ENCODE measurements around the gene SLC5A2. TPM values are rescaled to one million over a fixed set of nuclear protein-coding genes. Genes with fewer than 3 reads are reported as not detected.
A peak's percentile ranks its signal among the peaks of the same experiment; 100 is the strongest.

The SLC5A2 gene
- total RNA-seq, 1 donor from 2014 or later: not detected

- H3K9me3 Mint-ChIP-seq (ENCODE audit: unreplicated experiment): peaks cover 4% of the 10 kb centered on the region
- H3K36me3 Mint-ChIP-seq (ENCODE audit: unreplicated experiment): no peaks in the 10 kb centered on the region
- H3K4me1 Mint-ChIP-seq (ENCODE audit: low read depth, unreplicated experiment): no peaks in the 10 kb centered on the region
- H3K27me3 Mint-ChIP-seq (ENCODE audit: unreplicated experiment): peaks cover 19% of the 10 kb centered on the region
- DNase-seq: no peak
- no peak for TF ChIP-seq CTCF (IDR thresholded peaks at IDR 0.05; ENCODE audit: partially characterized antibody, unreplicated experiment)
- peak overlapping the region; percentile 34 for H3K4me3 Mint-ChIP-seq (ENCODE audit: unreplicated experiment)
- no peak overlapping the region for H3K27ac Mint-ChIP-seq (ENCODE audit: unreplicated experiment)
These were observed 46.4 kb downstream of the SLC5A2 start for GRCh38 chr16:31529108-31529936.

- TF ChIP-seq CTCF (IDR thresholded peaks at IDR 0.05; ENCODE audit: partially characterized antibody, unreplicated experiment): no peak
- Mint-ChIP-seq H3K9me3 (ENCODE audit: unreplicated experiment) (peaks cover 4% of the 10 kb centered on the region), H3K27me3 (ENCODE audit: unreplicated experiment) (peaks cover 19% of the 10 kb centered on the region), H3K4me1 (ENCODE audit: low read depth, unreplicated experiment) (no peaks in the 10 kb centered on the region), H3K4me3 (ENCODE audit: unreplicated experiment) (peak overlapping the region; percentile 18), H3K27ac (ENCODE audit: unreplicated experiment) (no peak overlapping the region), H3K36me3 (ENCODE audit: unreplicated experiment) (no peaks in the 10 kb centered on the region)
- no peak for DNase-seq
These were observed 47.0 kb downstream of the SLC5A2 start for GRCh38 chr16:31529937-31530312.

- TF ChIP-seq CTCF (IDR thresholded peaks at IDR 0.05; ENCODE audit: partially characterized antibody, unreplicated experiment): no peak
- Mint-ChIP-seq H3K9me3 (ENCODE audit: unreplicated experiment) (peaks cover 4% of the 10 kb centered on the region), H3K36me3 (ENCODE audit: unreplicated experiment) (no peaks in the 10 kb centered on the region), H3K27me3 (ENCODE audit: unreplicated experiment) (peaks cover 19% of the 10 kb centered on the region), H3K4me3 (ENCODE audit: unreplicated experiment) (no peak overlapping the region), H3K27ac (ENCODE audit: unreplicated experiment) (no peak overlapping the region), H3K4me1 (ENCODE audit: low read depth, unreplicated experiment) (no peaks in the 10 kb centered on the region)
- DNase-seq: no peak
These were observed 47.5 kb downstream of the SLC5A2 start for GRCh38 chr16:31530405-31530804.

GRCh38 chr16:31531096-31531495 is 48.2 kb downstream of the SLC5A2 start:
- Mint-ChIP-seq H3K36me3 (ENCODE audit: unreplicated experiment) (no peaks in the 10 kb centered on the region), H3K4me1 (ENCODE audit: low read depth, unreplicated experiment) (no peaks in the 10 kb centered on the region), H3K27ac (ENCODE audit: unreplicated experiment) (no peak overlapping the region), H3K27me3 (ENCODE audit: unreplicated experiment) (peaks cover 19% of the 10 kb centered on the region), H3K9me3 (ENCODE audit: unreplicated experiment) (peaks cover 4% of the 10 kb centered on the region), H3K4me3 (ENCODE audit: unreplicated experiment) (no peak overlapping the region)
- no peak for TF ChIP-seq CTCF (IDR thresholded peaks at IDR 0.05; ENCODE audit: partially characterized antibody, unreplicated experiment)
- DNase-seq: no peak

GRCh38 chr16:31532120-31532519 is 49.2 kb downstream of the SLC5A2 start:
- no peak for TF ChIP-seq CTCF (IDR thresholded peaks at IDR 0.05; ENCODE audit: partially characterized antibody, unreplicated experiment)
- peaks cover 5% of the 10 kb centered on the region for H3K9me3 Mint-ChIP-seq (ENCODE audit: unreplicated experiment)

More at GRCh38 chr16:31532120-31532519, 49.2 kb downstream of the SLC5A2 start:
- no peaks in the 10 kb centered on the region for H3K4me1 Mint-ChIP-seq (ENCODE audit: low read depth, unreplicated experiment)
- DNase-seq: no peak
- no peak overlapping the region for H3K4me3 Mint-ChIP-seq (ENCODE audit: unreplicated experiment)
- peaks cover 19% of the 10 kb centered on the region for H3K27me3 Mint-ChIP-seq (ENCODE audit: unreplicated experiment)
- no peak overlapping the region for H3K27ac Mint-ChIP-seq (ENCODE audit: unreplicated experiment)
- H3K36me3 Mint-ChIP-seq (ENCODE audit: unreplicated experiment): no peaks in the 10 kb centered on the region
